Measurements from ENCODE around the gene SELENOO. TPM values are rescaled to one million over a fixed set of nuclear protein-coding genes. Genes with fewer than 3 reads are reported as not detected.

Gene SELENOO
- total RNA-seq, 3 donors from 2014 or later, result 24.3 to 32.3 (median 31.8) TPM

GRCh38 chr22:50266994-50267393 is 66.2 kb downstream of the SELENOO start:
- peak overlapping the region in 2 of 3 donors; percentile 39 to 64 for H3K4me3 ChIP-seq
- no peak for TF ChIP-seq CTCF (IDR thresholded peaks at IDR 0.05)
- no peak for DNase-seq (ENCODE audit: low spot score in 2 of 2)
- H3K4me1 ChIP-seq, result peaks cover 12 to 32% of the 10 kb centered on the region in 2 donors
- no peak overlapping the region for H3K27ac ChIP-seq
- no peaks in the 10 kb centered on the region for H3K9me3 ChIP-seq
- intact Hi-C loops (cut with DNase I; ENCODE audit: low total_unique reads), result no loop called here
- H3K27me3 ChIP-seq, result peaks cover 0 to 11% of the 10 kb centered on the region in 2 donors
- no peaks in the 10 kb centered on the region for H3K36me3 ChIP-seq

Other genes with a start within 250 kb of the SELENOO start
- gene PIM3, start 240.2 kb upstream of the SELENOO start, total RNA-seq, result 10 to 100 TPM; 63.0 to 92.1 (median 87.1) TPM
- not detected for gene IL17REL, start 188.2 kb upstream of the SELENOO start, total RNA-seq
- gene TTLL8, start 142.7 kb upstream of the SELENOO start, total RNA-seq, result not detected
- gene MLC1, start 115.6 kb upstream of the SELENOO start, total RNA-seq, result under 1 TPM in 1 of 3 donors, not detected in 2; 0.15 TPM
- gene MOV10L1, start 111.0 kb upstream of the SELENOO start, total RNA-seq, result under 1 TPM; 0.16 to 0.44 (median 0.33) TPM
- gene PANX2, start 30.3 kb upstream of the SELENOO start, total RNA-seq, result 1 to 10 TPM in 2 of 3 donors, under 1 TPM in 1; 0.64 to 2.0 (median 1.8) TPM
- gene TRABD, start 15.1 kb upstream of the SELENOO start, total RNA-seq, result 10 to 100 TPM; 17.3 to 35.7 (median 28.2) TPM
- gene TUBGCP6, start 44.0 kb downstream of the SELENOO start, total RNA-seq, result 10 to 100 TPM; 34.2 to 66.2 (median 59.6) TPM
- 10 to 100 TPM; 22.9 to 35.7 (median 29.4) TPM for gene HDAC10, start 50.3 kb downstream of the SELENOO start, total RNA-seq
- gene MAPK12, start 60.7 kb downstream of the SELENOO start, total RNA-seq, result 1 to 10 TPM; 3.8 to 9.8 (median 5.3) TPM
- 10 to 100 TPM in 2 of 3 donors, 1 to 10 TPM in 1; 5.7 to 16.5 (median 13.4) TPM for gene MAPK11, start 69.4 kb downstream of the SELENOO start, total RNA-seq
- 100 to 1,000 TPM in 2 of 3 donors, 10 to 100 TPM in 1; 79.0 to 137 (median 122) TPM for gene PLXNB2, start 106.6 kb downstream of the SELENOO start, total RNA-seq
- 1 to 10 TPM; 1.8 to 6.9 (median 5.4) TPM for gene DENND6B, start 126.0 kb downstream of the SELENOO start, total RNA-seq
- 10 to 100 TPM; 48.3 to 54.1 (median 49.5) TPM for gene PPP6R2, start 142.3 kb downstream of the SELENOO start, total RNA-seq

Data from breast epithelium (tissue), 4 donors.